Fibroblast of gingiva (primary cell): Measurements from ENCODE around the gene NDUFB1.

ENCODE experiments used
- DNase-seq: peaks from one replicate; pipeline ENCODE4 v3.0.0-alpha.2; 2011; ENCODE audit warnings: low read depth

The NDUFB1 gene

GRCh38 chr14:92121670-92122350 is at the start of gene NDUFB1, which contains the start of gene CPSF2:
Gene NDUFB1, minus strand, starts transcription at chr14:92121706. Its CDS starts 4,069 bp downstream, at chr14:92117637.
Gene CPSF2, plus strand, starts transcription at chr14:92121969. Its CDS starts 9,016 bp downstream, at chr14:92130985.
- DNase-seq, result peak; percentile 74

GRCh38 chr14:92164958-92165357 is 43.5 kb upstream of the NDUFB1 start:
- no peak for DNase-seq

- DNase-seq, result no peak
These were observed 40.0 kb upstream of the NDUFB1 start for GRCh38 chr14:92161521-92161920.

- peak; percentile 67 for DNase-seq
These were observed 39.1 kb upstream of the NDUFB1 start for GRCh38 chr14:92160619-92161018.

GRCh38 chr14:92154283-92154942 is 32.9 kb upstream of the NDUFB1 start:
- peak; percentile 26 for DNase-seq

GRCh38 chr14:92153581-92153980 is 32.1 kb upstream of the NDUFB1 start:
- no peak for DNase-seq

GRCh38 chr14:92144708-92145107 is 23.2 kb upstream of the NDUFB1 start:
- no peak for DNase-seq

- no peak for DNase-seq
These were observed 22.5 kb upstream of the NDUFB1 start for GRCh38 chr14:92143962-92144361.

- no peak for DNase-seq
These were observed 21.8 kb upstream of the NDUFB1 start for GRCh38 chr14:92143309-92143708.

GRCh38 chr14:92135269-92135668 is 13.8 kb upstream of the NDUFB1 start:
- peak; percentile 42 for DNase-seq

GRCh38 chr14:92134456-92134855 is 12.9 kb upstream of the NDUFB1 start:
- DNase-seq, result no peak

GRCh38 chr14:92122761-92123160 is 1.3 kb upstream of the NDUFB1 start:
- no peak for DNase-seq

- peak; percentile 9 for DNase-seq
These were observed 808 bp upstream of the NDUFB1 start for GRCh38 chr14:92122351-92122677.

- peak; percentile 20 for DNase-seq
These were observed 268 bp downstream of the NDUFB1 start for GRCh38 chr14:92121207-92121669.

- DNase-seq, result no peak
These were observed 12.0 kb downstream of the NDUFB1 start for GRCh38 chr14:92109490-92109889.

GRCh38 chr14:92108345-92109254 is 12.9 kb downstream of the NDUFB1 start:
- DNase-seq, result no peak

- DNase-seq, result peak; percentile 99
These were observed 15.2 kb downstream of the NDUFB1 start, which contains the start of gene ATXN3 for GRCh38 chr14:92106143-92106926. Gene ATXN3, minus strand, starts transcription at chr14:92106582. Its CDS starts 30 bp downstream, at chr14:92106552.

- DNase-seq, result no peak
These were observed 15.7 kb downstream of the NDUFB1 start for GRCh38 chr14:92105893-92106142.

- DNase-seq, result no peak
These were observed 16.2 kb downstream of the NDUFB1 start for GRCh38 chr14:92105073-92105892.

GRCh38 chr14:92103363-92103989 is 18.0 kb downstream of the NDUFB1 start:
- DNase-seq, result no peak

- no peak for DNase-seq
These were observed 21.7 kb downstream of the NDUFB1 start for GRCh38 chr14:92099802-92100201.
